Sciatic nerve (tissue), 2 donors: ENCODE data around the gene FBN2. TPM values are rescaled to one million over a fixed set of nuclear protein-coding genes. Genes with fewer than 3 reads are reported as not detected.
"Not testable (repeated sequence)": the region's sequence is repeated elsewhere in the genome, so short reads cannot be mapped to it uniquely, and the experiment has no call there.

Experiments
- ATAC-seq: fragments of 200-7000 bp; cut with Tn5 transposase; one replicate; pipeline ENCODE4 v1.9.1; 2020; ENCODE audit warnings: mild to moderate bottlenecking, moderate library complexity
- DNase-seq: peaks from one replicate; pipeline ENCODE4 v3.0.0-alpha.2; 2020; ENCODE audit warnings: low spot score
- intact Hi-C: fragments of 100-400 bp; cut with DNase I; formaldehyde crosslinking; loops from one replicate; pipeline ENCODE4 v1.14.2; 2022
- total RNA-seq: library from RNA; stranded (reverse); fragmentation: NEBNext Ultra II Directional; extraction: Animal tissue kit (Norgen Biotek cat#: 25700); gene quantifications from one replicate; pipeline ENCODE4 v1.2.1, GENCODE V29; 2021
- donor health status: DM: no; HTN: no; CAD: no.
- donor health status: DM: no; HTN: no; CAD: no.

FBN2 gene
- total RNA-seq, 1 donor from 2014 or later: 6.5 TPM

GRCh38 chr5:128536254-128537220 lies 1.5 kb downstream of the FBN2 start:
- DNase-seq (no peak), ATAC-seq (no peak)
- intact Hi-C loops: no loop called here

- DNase-seq: no peak
- no peak for ATAC-seq
- intact Hi-C loops: no loop called here
These were observed 2.8 kb downstream of the FBN2 start for GRCh38 chr5:128535251-128535650.

GRCh38 chr5:128534726-128535125 lies 3.3 kb downstream of the FBN2 start:
- ATAC-seq: no peak
- no peak for DNase-seq
- intact Hi-C loops: no loop called here

- no peak for DNase-seq
- ATAC-seq: no peak
- intact Hi-C loops: no loop called here
These were observed 5.3 kb downstream of the FBN2 start for GRCh38 chr5:128532776-128533175.

GRCh38 chr5:128532127-128532526 lies 5.9 kb downstream of the FBN2 start:
- ATAC-seq (no peak), DNase-seq (no peak)
- intact Hi-C loops: no loop called here

- DNase-seq (no peak), ATAC-seq (no peak)
- intact Hi-C loops: no loop called here
These were observed 9.3 kb downstream of the FBN2 start for GRCh38 chr5:128528637-128529255.

- intact Hi-C loops: no loop called here
- DNase-seq (no peak), ATAC-seq (no peak)
These were observed 9.9 kb downstream of the FBN2 start for GRCh38 chr5:128528126-128528525.

GRCh38 chr5:128527077-128527476 lies 11.0 kb downstream of the FBN2 start:
- no peak for DNase-seq
- no peak for ATAC-seq

GRCh38 chr5:128522336-128522735 lies 15.7 kb downstream of the FBN2 start:
- no peak for DNase-seq
- intact Hi-C loops: no loop called here
- ATAC-seq: no peak

More at GRCh38 chr5:128527077-128527476, 11.0 kb downstream of the FBN2 start:
- intact Hi-C loops: no loop called here

GRCh38 chr5:128519827-128520226 lies 18.2 kb downstream of the FBN2 start:
- intact Hi-C loops: no loop called here
- no peak for ATAC-seq
- DNase-seq: no peak

GRCh38 chr5:128516978-128517377 lies 21.1 kb downstream of the FBN2 start:
- intact Hi-C loops: no loop called here
- DNase-seq (no peak), ATAC-seq (no peak)

GRCh38 chr5:128513806-128514205 lies 24.2 kb downstream of the FBN2 start:
- no peak for DNase-seq
- intact Hi-C loops: no loop called here
- no peak for ATAC-seq

GRCh38 chr5:128512894-128513293 lies 25.2 kb downstream of the FBN2 start:
- ATAC-seq (no peak), DNase-seq (no peak)
- intact Hi-C loops: no loop called here

- no peak for ATAC-seq
- no peak for DNase-seq
- intact Hi-C loops: no loop called here
These were observed 31.4 kb downstream of the FBN2 start for GRCh38 chr5:128506643-128507042.

- DNase-seq, ATAC-seq, intact Hi-C loops: not testable (repeated sequence)
These were observed 34.3 kb downstream of the FBN2 start for GRCh38 chr5:128503727-128504126.

- intact Hi-C loops: no loop called here
- DNase-seq: no peak
- ATAC-seq: peak; percentile 63
These were observed 39.1 kb downstream of the FBN2 start for GRCh38 chr5:128498844-128499455.

GRCh38 chr5:128494516-128494915 lies 43.5 kb downstream of the FBN2 start:
- intact Hi-C loops: no loop called here
- ATAC-seq (no peak), DNase-seq (no peak)

GRCh38 chr5:128493657-128494329 lies 44.3 kb downstream of the FBN2 start:
- ATAC-seq (no peak), DNase-seq (no peak)
- intact Hi-C loops: no loop called here

GRCh38 chr5:128491291-128491690 lies 46.8 kb downstream of the FBN2 start:
- ATAC-seq: peak; percentile 44
- intact Hi-C loops: no loop called here

More at GRCh38 chr5:128491291-128491690, 46.8 kb downstream of the FBN2 start:
- no peak for DNase-seq
